Upper lobe of left lung (tissue), 6 donors: ENCODE data around the gene PDE1C. TPM values are rescaled to one million over a fixed set of nuclear protein-coding genes. Genes with fewer than 3 reads are reported as not detected.
A peak's percentile ranks its signal among the peaks of the same experiment; 100 is the strongest.

Source experiments
- ATAC-seq, 2 donors: fragments of 200-7000 bp; cut with Tn5 transposase; one replicate each; pipeline ENCODE4 v1.9.1; 2022; ENCODE audit warnings: mild to moderate bottlenecking in 2 of 2, moderate library complexity in 2 of 2; ENCODE audit not compliant: low FRiP score in 2 of 2
- DNase-seq, 2 donors: peaks; one replicate each; pipeline ENCODE4 v3.0.0-alpha.2; 2019 to 2020
- H3K27ac ChIP-seq, 4 donors: fragments of 200-600 bp; sonication (generic); one replicate each; pipeline ENCODE4 v1.5.1; 2016 to 2019
- H3K27me3 ChIP-seq, 4 donors: fragments of 200-600 bp; sonication (generic); one replicate each; pipeline ENCODE4 v1.5.1; 2017 to 2019
- H3K36me3 ChIP-seq, 4 donors: fragments of 200-600 bp; sonication (generic); one replicate each; pipeline ENCODE4 v1.5.1; 2016 to 2019
- H3K4me1 ChIP-seq, 4 donors: fragments of 200-600 bp; sonication (generic); one replicate each; pipeline ENCODE4 v1.5.1; 2018 to 2019
- H3K4me3 ChIP-seq, 4 donors: fragments of 200-600 bp; sonication (generic); one replicate each; pipeline ENCODE4 v1.5.1; 2017 to 2019; ENCODE audit warnings: mild to moderate bottlenecking in 2 of 4, moderate library complexity in 1 of 4
- H3K9me3 ChIP-seq, 4 donors: fragments of 200-600 bp; sonication (generic); one replicate each; pipeline ENCODE4 v1.5.1; 2018 to 2019
- CTCF ChIP-seq, 6 experiments: fragments of 450-650 bp in 4 of 6; fragments of 200-600 bp in 2 of 6; sonication (generic) in 2 of 6; IDR thresholded peaks; one replicate each; pipeline ENCODE4 v1.5.1; 2016 to 2019; ENCODE audit warnings: antibody characterized with exemption in 6 of 6
- EP300 ChIP-seq, 4 donors: sonication (generic); formaldehyde crosslinking; IDR thresholded peaks; one replicate each; pipeline ENCODE4 v1.5.1; 2017; ENCODE audit warnings: antibody characterized with exemption in 4 of 4, control low read depth in 2 of 4
- POLR2A ChIP-seq, 4 donors: fragments of 450-650 bp; IDR thresholded peaks; one replicate each; pipeline ENCODE4 v1.5.1; 2016 to 2017; ENCODE audit warnings: antibody characterized with exemption in 4 of 4, mild to moderate bottlenecking in 2 of 4
- POLR2AphosphoS5 ChIP-seq, 2 donors: sonication (generic); formaldehyde crosslinking; IDR thresholded peaks; one replicate each; pipeline ENCODE4 v1.5.1; 2017; ENCODE audit warnings: antibody characterized with exemption in 2 of 2
- WGBS, 2 donors: methylation state at CpG; one replicate each; pipeline ENCODE4 v1.1.5; 2017 to 2018; 5-methylcytosine and 5-hydroxymethylcytosine counted together
- total RNA-seq, 6 donors: library from RNA; depleted of rRNA in 4 of 6; stranded (reverse); fragments of >200 nt in 4 of 6; gene quantifications; one replicate each; pipeline versions ENCODE4 v1.1.0 to v1.2.1, GENCODE V29; 2016 to 2021
- donor health status: DM: no; HTN: no; CAD: no; lungs with moderate emphysema.
- donor health status: DM: no; HTN: yes; CAD: no; lungs with severe emphysema.

The PDE1C gene
- total RNA-seq, 6 donors from 2014 or later = 5.6 to 38.8 (median 11.3) TPM

GRCh38 chr7:31887006-31887405 lies 183.2 kb downstream of the PDE1C start:
- ATAC-seq (no peak), DNase-seq (no peak)
- WGBS, 2 donors = 96% methylated on average over 2 of the region's 2 CpGs

GRCh38 chr7:31885171-31885570 lies 185.0 kb downstream of the PDE1C start:
- H3K27ac ChIP-seq = no peak overlapping the region
- no peaks in the 10 kb centered on the region for H3K36me3 ChIP-seq
- H3K4me3 ChIP-seq = no peak overlapping the region
- H3K4me1 ChIP-seq = peaks cover 10 to 23% (median 17%) of the 10 kb centered on the region in 4 donors
- WGBS, 2 donors = 88 to 89% methylated on average over 2 of the region's 2 CpGs
- ATAC-seq = no peak
- H3K9me3 ChIP-seq = no peaks in the 10 kb centered on the region
- TF ChIP-seq CTCF (IDR thresholded peaks at IDR 0.05) (no peak), POLR2AphosphoS5 (IDR thresholded peaks at IDR 0.05) (no peak), POLR2A (IDR thresholded peaks at IDR 0.05) (no peak), EP300 (IDR thresholded peaks at IDR 0.05) (no peak)
- DNase-seq = no peak
- H3K27me3 ChIP-seq = no peaks in the 10 kb centered on the region

More at GRCh38 chr7:31887006-31887405, 183.2 kb downstream of the PDE1C start:
- no peak overlapping the region for H3K27ac ChIP-seq
- H3K9me3 ChIP-seq = no peaks in the 10 kb centered on the region
- H3K4me3 ChIP-seq = no peak overlapping the region
- no peaks in the 10 kb centered on the region for H3K27me3 ChIP-seq
- TF ChIP-seq CTCF (IDR thresholded peaks at IDR 0.05) (no peak), POLR2A (IDR thresholded peaks at IDR 0.05) (no peak), EP300 (IDR thresholded peaks at IDR 0.05) (no peak), POLR2AphosphoS5 (IDR thresholded peaks at IDR 0.05) (no peak)
- H3K36me3 ChIP-seq = no peaks in the 10 kb centered on the region
- H3K4me1 ChIP-seq = peaks cover 10 to 27% (median 21%) of the 10 kb centered on the region in 4 donors

GRCh38 chr7:31883761-31884164 lies 186.4 kb downstream of the PDE1C start:
- 38 to 42% methylated on average over 3 of the region's 3 CpGs for WGBS, 2 donors
- H3K27me3 ChIP-seq = no peaks in the 10 kb centered on the region
- peak overlapping the region; percentile 53 to 64 (median 58) for H3K27ac ChIP-seq
- no peaks in the 10 kb centered on the region for H3K36me3 ChIP-seq
- H3K4me3 ChIP-seq = no peak overlapping the region
- H3K4me1 ChIP-seq = peaks cover 7 to 21% (median 13%) of the 10 kb centered on the region in 4 donors
- DNase-seq = no peak
- ATAC-seq = peak; percentile 30 to 72
- H3K9me3 ChIP-seq = no peaks in the 10 kb centered on the region
- TF ChIP-seq CTCF (IDR thresholded peaks at IDR 0.05) (no peak), POLR2AphosphoS5 (IDR thresholded peaks at IDR 0.05) (peak in 1 of 2 donors; percentile 42)

GRCh38 chr7:31882187-31882586 lies 188.0 kb downstream of the PDE1C start:
- DNase-seq = no peak
- H3K27ac ChIP-seq = peak overlapping the region in 2 of 4 donors; percentile 20 to 64

More at GRCh38 chr7:31882187-31882586, 188.0 kb downstream of the PDE1C start:
- 50% methylated on average over 4 of the region's 4 CpGs for WGBS, 2 donors
- peaks cover 7 to 21% (median 13%) of the 10 kb centered on the region in 4 donors for H3K4me1 ChIP-seq
- ATAC-seq = no peak
- no peaks in the 10 kb centered on the region for H3K36me3 ChIP-seq
- H3K4me3 ChIP-seq = no peak overlapping the region
- TF ChIP-seq POLR2AphosphoS5 (IDR thresholded peaks at IDR 0.05) = peak in 1 of 2 donors; percentile 19
- no peak for TF ChIP-seq EP300 (IDR thresholded peaks at IDR 0.05)
- no peak for TF ChIP-seq POLR2A (IDR thresholded peaks at IDR 0.05)
- peak in 2 of 6 experiments; percentile 9 to 17 for TF ChIP-seq CTCF (IDR thresholded peaks at IDR 0.05)
- no peaks in the 10 kb centered on the region for H3K9me3 ChIP-seq
- H3K27me3 ChIP-seq = no peaks in the 10 kb centered on the region
